PC-3 (cell line): ENCODE results near the gene WDR19.

Source experiments
- CTCF ChIP-seq: fragments of 300-600 bp; sonication (generic); conservative IDR thresholded peaks from 2 replicates; pipeline ENCODE4 v1.5.1; 2017; ENCODE audit warnings: antibody characterized with exemption, low read depth, mild to moderate bottlenecking, low read length
- EZH2 ChIP-seq: fragments of 300-600 bp; sonication (generic); IDR thresholded peaks from one replicate; pipeline ENCODE4 v1.6.1; 2017; ENCODE audit warnings: antibody characterized with exemption, mild to moderate bottlenecking, low read length; ENCODE audit not compliant: unreplicated experiment

DNA sequence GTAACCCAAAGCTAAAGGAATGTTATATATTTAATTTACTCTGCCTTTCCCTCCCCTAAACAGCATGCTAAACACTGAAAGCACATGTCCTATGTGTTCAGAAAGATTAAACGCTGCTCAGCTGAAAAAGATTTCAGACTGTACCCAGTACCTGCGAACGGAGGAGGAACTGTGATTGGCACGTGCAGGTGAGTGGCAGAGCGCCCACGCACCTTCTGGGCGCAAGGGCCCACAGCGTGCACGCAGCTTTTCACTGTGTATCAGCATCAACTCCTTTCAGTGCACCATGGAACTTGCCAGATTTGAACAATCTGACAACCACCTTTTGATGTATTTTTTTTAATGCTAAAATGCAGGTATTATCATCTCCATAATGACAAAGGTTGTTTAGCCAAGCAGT, 96.1 kb downstream of the WDR19 start:
- TF ChIP-seq CTCF: no peak
- TF ChIP-seq EZH2: no peak
